Choroid plexus epithelial cell (primary cell): ENCODE data around the gene SLC35B4.

Experiments
- DNase-seq: peaks from one replicate; pipeline ENCODE4 v3.0.0-alpha.2; 2010; ENCODE audit warnings: low read depth
- H3K4me3 ChIP-seq: 2 replicates; pipeline ENCODE4 v1.5.1; 2011; ENCODE audit warnings: low read depth, mild to moderate bottlenecking, control low read depth, low read length, moderate library complexity
- CTCF ChIP-seq: conservative IDR thresholded peaks from 2 replicates; pipeline ENCODE4 v1.5.1; 2011; ENCODE audit warnings: low read depth, mild to moderate bottlenecking, control low read depth, inconsistent platforms, low read length, moderate library complexity

SLC35B4 gene

GRCh38 chr7:134320201-134320600 is 3.5 kb upstream of the SLC35B4 start:
- H3K4me3 ChIP-seq, result no peak overlapping the region
- no peak for TF ChIP-seq CTCF
- no peak for DNase-seq

DNA sequence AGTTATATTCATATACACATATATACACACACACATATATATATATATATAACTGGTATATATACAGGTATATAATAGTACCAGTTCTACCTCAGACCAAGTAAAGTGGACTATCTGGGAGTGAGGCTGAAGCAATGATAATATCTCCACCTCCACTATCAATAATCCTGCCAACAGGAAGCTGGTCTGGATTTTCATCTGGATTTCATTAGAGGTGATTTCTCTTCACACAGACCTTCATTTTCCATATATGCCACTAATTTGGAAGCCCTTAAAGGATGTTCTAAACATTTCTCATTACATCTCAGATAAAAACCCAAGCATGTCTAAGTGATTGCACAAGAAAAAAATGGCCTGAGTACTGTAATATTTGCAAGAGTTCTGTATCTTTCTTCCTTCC is 1.7 kb upstream of the SLC35B4 start:
- DNase-seq, result no peak
- no peak for TF ChIP-seq CTCF
- H3K4me3 ChIP-seq, result no peak overlapping the region

DNA sequence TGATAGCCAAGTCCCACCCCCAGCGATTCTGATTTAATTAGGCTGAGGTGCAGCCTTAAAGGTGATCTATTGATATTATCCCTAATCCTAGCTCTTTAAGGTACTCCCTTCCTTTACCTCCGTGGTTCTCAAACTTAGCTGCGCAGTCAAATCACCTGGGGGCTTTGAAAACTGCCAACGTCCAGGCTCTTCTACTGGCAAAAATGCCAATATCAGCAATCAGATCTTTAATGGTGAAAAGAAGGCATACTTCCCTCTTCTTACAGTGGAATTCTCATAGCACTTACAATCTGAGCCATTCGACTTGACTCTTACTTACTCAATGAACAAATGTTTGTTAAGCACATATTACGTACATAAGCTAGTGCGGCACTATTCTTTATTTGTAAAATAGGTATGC is 704 bp upstream of the SLC35B4 start:
- DNase-seq, result no peak
- H3K4me3 ChIP-seq, result peak overlapping the region; percentile 81

GRCh38 chr7:134315679-134316538 is 821 bp downstream of the SLC35B4 start:
- TF ChIP-seq CTCF, result no peak
- peak overlapping the region; percentile 81 for H3K4me3 ChIP-seq
- peak; percentile 51 for DNase-seq

More for the DNA sequence above, 704 bp upstream of the SLC35B4 start:
- TF ChIP-seq CTCF, result no peak

DNA sequence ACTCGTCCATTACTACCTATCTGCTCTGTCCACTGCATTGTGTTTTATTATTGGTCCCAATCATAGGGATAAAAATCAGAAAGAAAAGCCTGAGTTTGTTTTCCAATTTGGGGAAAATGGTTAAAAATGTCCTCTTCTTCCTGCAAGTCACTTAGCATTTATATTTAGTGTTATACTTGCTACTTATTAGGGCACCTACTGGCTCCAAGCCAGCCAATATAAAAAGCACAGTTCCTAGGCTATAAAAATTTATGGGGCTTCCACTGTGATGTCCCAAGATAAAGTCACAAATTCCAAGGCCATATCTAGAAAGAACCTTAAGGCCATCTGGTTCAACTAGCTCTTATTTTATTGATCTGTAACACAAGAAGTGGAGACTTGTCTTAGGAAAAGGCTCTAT is 3.2 kb downstream of the SLC35B4 start:
- DNase-seq, result no peak
- no peak for TF ChIP-seq CTCF
- no peak overlapping the region for H3K4me3 ChIP-seq

DNA sequence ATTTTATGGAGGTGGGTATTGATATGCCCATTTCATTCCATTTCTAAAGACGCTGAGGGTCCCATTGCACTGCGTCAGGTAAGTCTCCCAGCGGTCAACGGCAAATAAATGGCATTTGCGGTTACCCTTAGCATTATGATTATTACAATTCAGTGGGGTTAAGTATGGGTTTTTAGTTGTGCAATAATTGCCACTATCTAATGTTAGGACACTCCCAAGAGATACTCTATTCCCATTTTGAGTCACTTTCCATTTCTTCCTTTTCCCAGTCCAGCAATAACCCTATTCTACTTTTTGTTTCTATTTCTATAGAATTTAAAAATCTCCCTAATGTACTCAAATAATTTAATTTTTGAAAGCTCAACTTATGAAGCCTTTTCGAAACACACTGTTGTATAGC is 4.0 kb downstream of the SLC35B4 start:
- no peak for DNase-seq
- no peak overlapping the region for H3K4me3 ChIP-seq
- TF ChIP-seq CTCF, result no peak

DNA sequence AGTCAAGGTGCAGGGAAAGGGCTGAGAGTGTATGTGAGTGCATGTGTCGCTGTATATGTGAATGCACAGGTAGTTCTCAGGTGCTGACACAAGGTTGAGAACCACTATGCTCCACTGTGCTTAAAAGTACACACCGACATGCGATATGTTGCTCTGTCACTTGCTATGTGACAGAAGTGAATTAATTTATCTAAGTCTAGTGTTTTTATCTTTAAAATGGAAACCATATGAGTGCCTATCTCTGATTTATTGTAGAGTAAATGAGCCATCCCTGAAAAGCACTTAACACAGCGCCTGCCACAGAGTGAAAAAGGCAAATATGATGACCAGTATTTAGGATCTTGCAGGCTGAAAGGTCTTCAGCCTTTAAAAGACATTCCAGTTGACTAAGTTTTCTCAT is 4.9 kb downstream of the SLC35B4 start:
- TF ChIP-seq CTCF, result no peak
- no peak for DNase-seq
- H3K4me3 ChIP-seq, result no peak overlapping the region
